Right renal cortex interstitium (tissue), 3 donors: Measurements from ENCODE around the gene AP5Z1. TPM values are rescaled to one million over a fixed set of nuclear protein-coding genes. Genes with fewer than 3 reads are reported as not detected.
A peak's percentile ranks its signal among the peaks of the same experiment; 100 is the strongest.

Experiments
- DNase-seq, 3 donors: peaks; one replicate each; pipeline ENCODE4 v3.0.0-alpha.2; 2013; ENCODE audit warnings: low read depth in 3 of 3, low spot score in 2 of 3
- polyA plus RNA-seq, 3 donors: library from polyadenylated mRNA; unstranded; fragments of 120-200 nt; gene quantifications; one replicate each; pipeline ENCODE4 v1.2.1, GENCODE V29; 2013; ENCODE audit not compliant: insufficient read length in 3 of 3

The AP5Z1 gene
- 10 to 100 TPM; 13.4 to 19.4 (median 15.9) TPM for polyA plus RNA-seq

DNA sequence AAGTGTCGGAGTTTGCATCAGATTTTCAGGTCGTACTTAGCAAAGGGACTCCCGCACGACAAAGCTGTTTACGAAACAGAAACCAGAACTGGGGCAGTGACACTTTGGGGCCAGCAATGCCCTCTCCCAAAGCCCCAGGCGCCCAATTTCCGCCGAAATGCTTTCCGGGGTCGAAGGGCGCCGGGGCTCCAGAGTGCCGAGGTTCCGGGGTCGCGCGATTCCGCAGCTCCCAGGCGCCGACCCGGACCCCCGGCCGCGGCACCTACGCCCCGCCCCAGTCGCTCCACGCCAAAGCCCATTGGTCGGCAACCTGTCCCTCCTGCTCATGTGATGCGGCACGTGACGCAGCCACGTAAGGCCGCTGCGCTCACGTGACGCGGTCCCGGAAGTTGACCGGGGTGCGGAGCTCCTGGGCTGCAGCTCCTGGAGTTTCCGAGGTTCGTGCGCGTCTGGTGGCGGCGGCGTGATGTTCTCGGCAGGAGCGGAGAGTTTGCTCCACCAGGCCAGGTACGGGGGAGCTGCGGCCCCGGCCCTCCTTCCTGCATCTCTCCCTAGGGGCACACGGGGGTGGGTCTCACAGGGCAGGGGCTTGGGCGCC is at the start of gene AP5Z1:
Gene AP5Z1, plus strand, starts transcription at position 374 of the 598 bp plus-strand sequence. Its CDS starts 93 bp downstream, at position 467.
- DNase-seq = peak; percentile 83 to 90 (median 88)

- DNase-seq = no peak
Measured at GRCh38 chr7:4725850-4726450, 49.5 kb upstream of the AP5Z1 start.

DNA sequence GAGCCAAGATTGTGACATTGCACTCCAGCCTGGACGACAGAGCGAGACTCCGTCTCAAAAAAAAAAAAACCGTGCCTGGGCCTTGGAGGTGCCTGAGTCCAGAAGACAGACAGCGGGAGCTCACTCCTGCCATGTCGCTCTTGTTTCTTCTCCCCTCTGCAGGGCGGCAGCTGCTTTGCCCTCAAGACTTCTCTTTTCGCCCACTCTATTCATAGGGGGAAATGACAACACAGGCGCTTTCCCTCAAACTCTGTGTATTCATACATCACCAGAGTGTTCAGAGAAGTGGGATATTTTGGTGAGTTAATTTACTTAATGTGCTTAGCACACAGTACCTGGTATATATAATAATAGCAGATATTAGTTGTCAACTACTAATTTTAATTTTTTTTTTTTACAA is 48.9 kb upstream of the AP5Z1 start:
- DNase-seq = no peak

GRCh38 chr7:4727914-4728705 is 47.3 kb upstream of the AP5Z1 start:
- no peak for DNase-seq

DNA sequence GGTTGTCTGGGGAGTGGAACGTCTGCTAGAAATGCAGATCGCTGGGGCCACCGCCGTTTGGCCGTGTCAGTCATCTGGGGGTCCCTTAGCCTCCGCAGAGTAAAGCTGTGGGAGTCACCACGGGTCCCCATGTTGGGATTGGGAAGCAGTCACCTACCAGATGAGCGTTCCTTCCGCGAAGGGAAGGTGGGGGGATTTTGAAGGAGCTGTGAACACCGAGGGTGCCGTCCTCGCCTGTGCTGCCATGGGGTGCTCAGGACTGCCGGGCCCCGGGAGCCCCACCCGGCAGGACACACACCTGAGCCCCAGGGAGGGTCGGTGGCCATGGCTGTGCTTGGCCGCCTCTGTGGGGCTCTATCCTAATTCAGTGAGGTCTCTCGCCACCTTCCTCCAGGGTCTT is 46.2 kb upstream of the AP5Z1 start:
- no peak for DNase-seq

DNA sequence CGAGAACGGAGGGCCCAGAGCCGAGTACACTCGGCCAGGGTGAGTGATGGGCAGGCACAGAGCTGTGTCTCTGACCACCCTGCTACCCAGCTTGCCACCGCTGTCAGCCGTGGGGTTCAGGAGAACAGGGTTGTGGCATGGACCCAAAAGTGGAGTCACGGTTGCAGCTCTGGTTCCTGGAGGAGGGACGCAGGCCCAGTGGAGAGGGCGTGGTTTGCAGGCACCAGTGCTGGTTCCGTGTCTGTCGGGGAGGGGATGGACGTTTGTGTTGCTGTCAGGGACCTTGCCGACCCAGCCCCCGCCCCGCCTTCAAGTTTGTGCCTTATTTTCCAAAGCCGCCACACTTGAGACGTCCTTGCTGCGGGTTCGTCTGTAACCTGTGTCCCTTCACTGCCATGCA is 45.1 kb upstream of the AP5Z1 start:
- no peak for DNase-seq

DNA sequence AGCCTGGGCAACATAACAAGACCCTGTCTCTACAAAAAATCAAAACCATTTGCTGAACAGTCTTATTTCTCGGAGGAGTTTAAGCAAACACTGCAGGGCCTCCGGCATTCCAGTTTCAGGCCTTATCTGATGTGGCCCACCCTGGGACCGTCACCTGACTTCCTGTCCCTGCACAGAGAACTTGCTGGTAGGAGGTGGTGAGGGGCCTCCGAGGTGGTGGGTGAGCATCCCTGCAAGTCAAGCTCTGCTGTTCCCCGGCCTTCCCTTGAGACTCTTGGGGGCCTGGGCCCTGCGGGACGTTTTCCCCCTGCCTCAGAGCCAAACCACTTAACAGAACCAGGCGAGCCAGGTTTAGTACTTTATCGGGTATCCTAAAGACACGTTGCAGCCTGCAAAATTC is 44.5 kb upstream of the AP5Z1 start:
- DNase-seq = no peak

DNA sequence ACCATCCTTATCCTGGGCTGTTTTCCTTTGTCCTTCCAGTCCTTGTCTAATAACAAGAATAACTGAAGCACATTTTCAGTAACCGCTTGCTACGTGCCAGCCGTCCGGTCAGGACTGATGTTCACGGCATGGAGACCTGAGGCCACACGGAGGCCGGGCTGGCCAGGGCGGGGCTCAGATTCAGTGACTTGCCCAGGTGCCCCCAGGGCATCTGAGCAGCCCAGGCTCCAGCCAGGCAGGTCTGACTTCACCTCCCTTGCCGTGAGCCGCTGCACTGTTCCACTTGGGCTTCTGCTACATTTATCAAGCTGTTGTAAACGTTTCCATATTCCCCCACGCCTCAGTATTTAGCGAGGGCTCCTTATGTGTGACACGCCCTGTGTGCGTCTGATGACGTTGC is 43.6 kb upstream of the AP5Z1 start:
- no peak for DNase-seq

- DNase-seq = no peak
Measured at GRCh38 chr7:4733936-4734528, 41.4 kb upstream of the AP5Z1 start.

DNA sequence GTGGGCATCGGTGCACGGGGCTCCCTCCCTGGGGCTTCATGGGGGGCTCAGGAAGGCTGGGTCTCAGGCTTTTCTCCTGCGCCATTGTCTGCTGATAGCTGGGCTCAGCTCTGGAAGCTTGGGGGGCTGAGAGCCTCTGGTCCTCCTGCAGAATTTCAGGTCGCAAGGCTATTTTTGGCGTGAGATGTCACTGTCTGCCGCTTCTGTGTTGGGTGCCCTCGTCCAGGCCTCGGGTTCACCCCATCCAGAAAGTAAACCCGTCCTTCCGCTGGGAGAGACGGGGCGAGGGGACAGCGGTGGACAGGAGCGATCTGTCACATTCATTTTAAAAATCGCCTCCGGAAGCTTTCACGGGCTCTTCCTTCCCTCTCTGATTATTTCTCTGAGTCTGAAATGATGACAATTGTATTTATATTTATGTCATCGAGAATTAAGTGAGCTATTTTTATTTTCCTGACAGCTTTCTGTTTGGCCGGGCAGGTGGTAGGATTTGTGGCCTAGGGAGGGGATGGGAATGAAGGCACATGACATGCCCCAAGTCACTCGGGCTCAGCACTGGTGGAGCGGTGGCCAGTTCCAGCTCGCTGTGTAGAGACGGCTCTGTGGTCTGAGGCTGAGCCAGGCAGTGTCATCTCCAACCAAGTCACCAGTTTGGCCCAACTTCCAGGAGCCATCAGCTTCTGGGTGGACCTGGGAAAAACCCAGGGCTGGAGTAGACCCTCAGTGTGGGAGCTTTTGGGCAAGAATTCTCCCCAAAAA is 40.7 kb upstream of the AP5Z1 start:
- DNase-seq = no peak

DNA sequence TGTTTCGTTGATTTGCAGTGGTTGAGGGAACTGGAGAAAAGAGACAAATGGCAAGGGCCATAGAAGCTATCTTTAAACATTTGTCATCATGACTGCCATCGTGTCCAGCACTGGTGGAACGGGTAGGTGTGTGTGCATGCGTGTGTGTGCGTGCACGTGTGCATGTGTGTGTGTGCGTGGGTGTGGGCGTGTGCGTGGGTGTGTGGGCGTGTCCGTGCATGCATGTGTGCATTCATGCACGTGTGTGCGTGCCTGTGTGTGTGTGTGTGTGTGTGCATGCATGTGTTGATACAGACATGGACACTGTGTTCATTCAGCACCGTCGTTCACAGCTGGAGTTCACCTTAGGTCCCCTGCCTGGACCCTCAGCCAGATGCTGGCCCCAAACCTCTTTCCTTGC is 38.1 kb upstream of the AP5Z1 start:
- DNase-seq = no peak

DNA sequence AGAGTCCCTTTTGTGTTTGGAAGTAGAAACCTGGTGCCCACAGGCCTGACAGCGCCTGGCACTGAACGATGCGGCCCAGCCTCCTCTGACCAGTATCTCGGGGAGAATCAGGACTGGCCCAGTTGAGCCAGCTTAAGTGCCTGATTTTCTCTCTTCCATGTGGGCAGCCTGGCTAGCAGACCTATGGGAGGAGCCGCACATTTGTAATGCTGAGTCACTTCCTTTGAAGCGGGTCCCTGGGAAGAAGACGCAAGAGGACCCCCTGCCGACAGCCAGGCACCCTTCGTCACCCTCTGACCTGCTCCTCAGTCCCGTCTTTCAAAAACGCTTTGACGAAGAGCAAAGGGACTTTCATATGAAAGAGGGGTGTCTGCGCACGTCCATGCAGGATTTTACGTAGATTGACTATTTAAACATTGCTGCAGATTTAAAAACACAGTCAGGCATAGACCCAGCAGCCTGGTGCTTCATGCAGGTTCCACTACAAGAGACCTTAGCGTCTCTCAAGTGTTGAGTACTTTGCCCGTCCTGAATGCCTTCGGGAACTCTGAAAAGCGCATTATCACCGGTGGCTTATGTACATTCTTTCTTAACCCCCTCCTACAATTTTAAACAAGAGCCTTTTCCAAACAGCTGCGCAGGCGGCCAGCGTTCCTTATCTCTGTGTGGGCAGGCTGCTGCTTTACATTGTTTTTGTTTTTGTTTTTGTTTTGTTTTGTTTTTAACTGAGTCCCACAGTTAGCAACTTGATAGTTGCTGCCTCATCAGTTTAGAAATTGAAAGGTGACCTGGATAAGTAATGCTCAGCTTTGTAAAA is 36.5 kb upstream of the AP5Z1 start:
- no peak for DNase-seq

DNA sequence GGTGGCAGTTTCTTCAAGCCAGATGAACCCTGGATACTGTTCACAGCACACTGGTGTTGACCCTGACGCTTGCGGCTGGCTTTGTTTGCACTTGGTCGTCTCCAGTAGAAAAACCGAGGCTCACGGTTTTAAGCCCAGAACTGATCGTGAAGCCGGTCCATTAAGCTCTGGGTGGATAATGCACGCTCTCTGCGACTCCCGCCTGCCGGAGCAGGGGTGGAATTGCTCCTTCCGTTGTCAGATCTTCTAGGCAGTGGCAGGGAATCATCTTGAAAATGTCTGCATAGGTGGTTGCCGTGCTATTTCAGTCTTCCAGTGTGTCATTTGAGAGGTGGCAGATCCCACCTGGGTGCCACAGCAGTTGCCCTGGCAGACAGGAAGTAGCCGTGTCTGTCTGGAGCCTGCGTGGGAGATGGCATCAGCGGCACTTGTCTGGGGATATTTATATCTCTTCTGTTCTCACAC is 35.9 kb upstream of the AP5Z1 start:
- no peak for DNase-seq

DNA sequence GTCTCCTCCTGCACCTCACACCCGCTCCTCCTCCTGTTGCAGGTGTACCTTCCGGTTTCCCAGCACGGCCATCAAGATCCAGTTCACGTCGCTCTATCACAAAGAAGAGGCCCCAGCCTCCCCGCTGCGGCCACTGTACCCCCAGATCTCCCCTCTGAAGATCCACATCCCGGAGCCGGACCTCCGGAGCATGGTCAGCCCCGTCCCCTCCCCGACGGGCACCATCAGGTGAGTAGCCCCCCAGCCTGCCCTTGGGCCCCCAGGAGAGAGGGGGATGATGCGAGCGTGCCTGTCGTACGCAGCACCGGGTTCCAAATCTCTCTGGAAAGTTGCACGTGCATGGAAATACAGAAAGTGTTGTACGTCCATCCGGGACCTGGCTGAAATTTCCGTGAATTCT is 34.6 kb upstream of the AP5Z1 start:
- DNase-seq = no peak

GRCh38 chr7:4742051-4742573 is 33.3 kb upstream of the AP5Z1 start:
- no peak for DNase-seq

- DNase-seq = no peak
Measured at GRCh38 chr7:4742852-4743251, 32.6 kb upstream of the AP5Z1 start.

- peak in 2 of 3 donors; percentile 78 to 88 for DNase-seq
Measured at GRCh38 chr7:4744391-4745264, 30.8 kb upstream of the AP5Z1 start.

GRCh38 chr7:4745265-4745919 is 30.0 kb upstream of the AP5Z1 start:
- DNase-seq = no peak
